HepG2 (cell line): ENCODE results near the gene ZMYND8. TPM values are rescaled to one million over a fixed set of nuclear protein-coding genes. Genes with fewer than 3 reads are reported as not detected.

Experiments used
- CENPX ChIP-seq: sonication (generic); formaldehyde crosslinking; IDR thresholded peaks from 2 replicates; pipeline ENCODE4 v1.9.0; 2021; ENCODE audit warnings: mild to moderate bottlenecking, missing genetic modification reagents, moderate library complexity
- EP300 ChIP-seq, 3 experiments: sonication (generic) in 1 of 3; formaldehyde crosslinking in 1 of 3; IDR thresholded peaks; 2 replicates each; pipeline versions ENCODE4 v1.5.1 to v1.6.1; 2011 to 2020; ENCODE audit warnings: low read depth in 2 of 3, low read length in 2 of 3, borderline replicate concordance in 1 of 3, improper control_type of control experiment in 1 of 3, mild to moderate bottlenecking in 1 of 3, missing genetic modification reagents in 1 of 3, moderate library complexity in 1 of 3
- FOXP1 ChIP-seq, 2 experiments: fragments of 450-650 bp in 1 of 2; IDR thresholded peaks; 2 replicates each; pipeline ENCODE4 v1.6.1; 2017 to 2018; ENCODE audit warnings: antibody characterized with exemption in 1 of 2
- GATA4 ChIP-seq: sonication (generic); IDR thresholded peaks from 2 replicates; pipeline ENCODE4 v1.6.1; 2016; ENCODE audit warnings: antibody characterized with exemption, low read depth, borderline replicate concordance
- KIAA2018 ChIP-seq: sonication (generic); formaldehyde crosslinking; IDR thresholded peaks from 2 replicates; pipeline ENCODE4 v1.5.0; 2020; ENCODE audit warnings: mild to moderate bottlenecking, missing genetic modification reagents, borderline replicate concordance
- KLF6 ChIP-seq: IDR thresholded peaks from 2 replicates; pipeline ENCODE4 v1.8.0; 2016; ENCODE audit warnings: missing biosample characterization, missing genetic modification reagents
- MXD1 ChIP-seq: sonication (generic); formaldehyde crosslinking; IDR thresholded peaks from 2 replicates; pipeline ENCODE4 v1.4.0; 2020; ENCODE audit warnings: mild to moderate bottlenecking, missing genetic modification reagents
- SALL2 ChIP-seq: sonication (generic); formaldehyde crosslinking; IDR thresholded peaks from 2 replicates; pipeline ENCODE4 v1.8.1; 2023; ENCODE audit warnings: mild to moderate bottlenecking, missing genetic modification reagents, inconsistent platforms
- TOPORS ChIP-seq: sonication (generic); formaldehyde crosslinking; IDR thresholded peaks from 2 replicates; pipeline ENCODE4 v1.8.0; 2023; ENCODE audit warnings: mild to moderate bottlenecking, missing genetic modification reagents
- XRCC5 ChIP-seq: fragments of 200-400 bp; formaldehyde crosslinking; optimal IDR thresholded peaks from 2 replicates; pipeline ENCODE3; 2017; ENCODE audit warnings: mild to moderate bottlenecking, low read length
- ZBTB44 ChIP-seq: sonication (generic); formaldehyde crosslinking; IDR thresholded peaks from 2 replicates; pipeline ENCODE4 v1.4.0; 2020; ENCODE audit warnings: missing genetic modification reagents
- ZFP37 ChIP-seq: sonication (generic); formaldehyde crosslinking; IDR thresholded peaks from 2 replicates; pipeline ENCODE4 v1.4.0; 2020; ENCODE audit warnings: missing genetic modification reagents, borderline replicate concordance
- ZFP62 ChIP-seq: sonication (generic); formaldehyde crosslinking; IDR thresholded peaks from 2 replicates; pipeline ENCODE4 v1.4.0; 2020; ENCODE audit warnings: missing genetic modification reagents
- ZFY ChIP-seq: sonication (generic); formaldehyde crosslinking; IDR thresholded peaks from 2 replicates; pipeline ENCODE4 v1.4.0; 2020; ENCODE audit warnings: missing genetic modification reagents
- ZNF331 ChIP-seq: sonication (generic); formaldehyde crosslinking; IDR thresholded peaks from 2 replicates; pipeline ENCODE4 v1.4.0; 2020; ENCODE audit warnings: missing genetic modification reagents
- ZNF879 ChIP-seq: sonication (generic); formaldehyde crosslinking; IDR thresholded peaks from 2 replicates; pipeline ENCODE4 v1.8.1; 2023; ENCODE audit warnings: missing genetic modification reagents
- polyA plus RNA-seq, 8 experiments: library from polyadenylated mRNA; depleted of rRNA in 3 of 8; stranded (reverse) in 7 of 8; unstranded in 1 of 8; fragments of >200 nt; fragmentation: Illumina TruSeq in 4 of 8; extraction: Trizol in 4 of 8; gene quantifications; 2 replicates each; pipeline versions ENCODE4 v1.2.1 to v1.2.3, GENCODE V29; 2011 to 2016; ENCODE audit warnings: low read depth in 4 of 8, missing spikeins in 1 of 8, mixed read lengths in 1 of 8; ENCODE audit not compliant: insufficient read depth in 1 of 8
- total RNA-seq, 5 experiments: library from RNA; depleted of rRNA; stranded (reverse); fragments of >200 nt; fragmentation: Illumina TruSeq; extraction: Trizol; gene quantifications; 2 replicates each; pipeline ENCODE4 v1.2.3, GENCODE V29; 2016; ENCODE audit warnings: low read depth in 1 of 5
- TF ChIP-seq, protein P1 (sequence below): sonication (generic); formaldehyde crosslinking; conservative IDR thresholded peaks from 2 replicates; pipeline ENCODE4 v1.8.0; 2022; ENCODE audit warnings: missing genetic modification reagents

Gene ZMYND8
- total and polyA plus RNA-seq, 2 of the 13 experiments (the other 11 are each of a cell fraction or from before 2014, with no cell fraction given), result 53.9 to 84.7 TPM

DNA sequence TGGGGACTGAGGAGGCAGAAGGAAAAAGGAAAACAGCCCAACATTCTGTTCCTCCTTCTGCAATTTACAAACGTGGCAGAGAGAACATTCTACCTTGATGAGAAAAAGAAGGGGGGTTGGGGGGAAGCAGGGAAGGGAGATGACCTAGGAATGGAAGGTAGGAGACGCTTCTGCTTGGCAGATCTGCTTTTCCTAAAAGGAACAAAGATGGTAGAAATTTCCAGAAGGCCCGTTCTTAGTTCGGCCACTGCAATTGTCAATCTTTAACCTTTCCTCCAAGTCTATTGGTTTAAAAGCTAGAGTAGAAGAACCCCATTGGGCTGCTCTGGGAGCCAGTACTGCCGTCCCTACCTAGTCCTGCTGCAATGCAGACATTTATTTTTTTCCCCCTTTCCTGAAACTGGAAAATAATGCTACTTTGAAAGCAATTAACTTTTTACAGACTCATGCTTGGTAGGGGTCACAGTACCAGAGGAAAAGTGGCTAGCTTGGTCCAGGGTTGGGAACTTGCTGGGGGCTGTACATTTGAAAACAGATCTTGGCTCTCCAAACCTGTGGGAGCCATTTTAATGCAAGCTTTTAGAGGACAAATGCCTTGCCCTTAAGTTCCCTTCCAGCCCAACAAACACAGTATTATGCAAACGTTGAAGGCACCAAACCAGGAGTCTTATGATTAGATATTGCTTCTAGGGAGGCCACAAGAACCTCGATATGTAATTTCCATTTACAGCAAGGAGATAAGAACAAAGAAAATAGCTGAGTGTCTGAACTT lies 2.6 kb downstream of the ZMYND8 start (continued):
- TF ChIP-seq ZBTB44 (CRISPR knock-in tag) (no peak), SALL2 (no peak), ZFY (CRISPR knock-in tag) (no peak; the same call in 1 of the 2 replicates), ZFP37 (CRISPR knock-in tag) (no peak), FOXP1 (IDR thresholded peaks at IDR 0.05) (no peak), FOXP1 (CRISPR knock-in tag; IDR thresholded peaks at IDR 0.05) (no peak), ZFP62 (CRISPR knock-in tag) (no peak), XRCC5 (peak; percentile 19), KLF6 (CRISPR knock-in tag) (0 out of 2 replicates have a peak, but pooled peaks have one; percentile 25), GATA4 (no peak), MXD1 (CRISPR knock-in tag) (no peak), CENPX (no peak), ZNF879 (no peak), EP300 (IDR thresholded peaks at IDR 0.05; ENCODE audit: low read depth in 2 of 2, low read length in 2 of 2) (0 out of 4 replicates have a peak, but pooled peaks of 1 of the 2 experiments have one; percentile 5), EP300 (CRISPR knock-in tag; IDR thresholded peaks at IDR 0.05; ENCODE audit: borderline replicate concordance) (no peak), TOPORS (no peak), ZNF331 (0 out of 2 replicates have a peak, but pooled peaks have one; percentile 16), KIAA2018 (CRISPR knock-in tag) (no peak)
- TF ChIP-seq, protein P1, sequence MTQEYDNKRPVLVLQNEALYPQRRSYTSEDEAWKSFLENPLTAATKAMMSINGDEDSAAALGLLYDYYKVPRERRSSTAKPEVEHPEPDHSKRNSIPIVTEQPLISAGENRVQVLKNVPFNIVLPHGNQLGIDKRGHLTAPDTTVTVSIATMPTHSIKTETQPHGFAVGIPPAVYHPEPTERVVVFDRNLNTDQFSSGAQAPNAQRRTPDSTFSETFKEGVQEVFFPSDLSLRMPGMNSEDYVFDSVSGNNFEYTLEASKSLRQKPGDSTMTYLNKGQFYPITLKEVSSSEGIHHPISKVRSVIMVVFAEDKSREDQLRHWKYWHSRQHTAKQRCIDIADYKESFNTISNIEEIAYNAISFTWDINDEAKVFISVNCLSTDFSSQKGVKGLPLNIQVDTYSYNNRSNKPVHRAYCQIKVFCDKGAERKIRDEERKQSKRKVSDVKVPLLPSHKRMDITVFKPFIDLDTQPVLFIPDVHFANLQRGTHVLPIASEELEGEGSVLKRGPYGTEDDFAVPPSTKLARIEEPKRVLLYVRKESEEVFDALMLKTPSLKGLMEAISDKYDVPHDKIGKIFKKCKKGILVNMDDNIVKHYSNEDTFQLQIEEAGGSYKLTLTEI (CRISPR knock-in tag), result no peak
